ENCODE results near the gene SLC7A6.

Gene SLC7A6

GRCh38 chr16:68306633-68307032, 42.3 kb downstream of the SLC7A6 start:
- DNase-seq (ENCODE audit: low read depth in 2 of 2), result no peak

DNA sequence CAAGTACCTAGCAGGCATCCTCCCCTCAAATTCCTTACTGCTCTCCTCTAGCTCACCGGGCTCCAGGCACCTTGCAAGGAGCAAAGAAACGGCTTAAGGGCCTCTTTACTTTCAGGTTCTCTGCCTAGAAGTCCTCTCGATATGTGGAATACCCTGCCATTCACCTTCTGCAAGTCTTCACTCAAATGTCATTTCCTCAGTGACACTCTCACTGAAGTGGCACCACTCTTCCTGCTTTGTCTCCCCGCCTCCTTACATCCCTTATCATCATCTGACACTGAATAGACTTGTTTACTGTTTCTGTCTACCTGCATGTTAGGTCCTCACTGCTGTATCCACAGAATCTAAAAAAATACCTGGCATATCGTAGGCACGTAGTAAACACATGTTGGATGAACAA, 45.5 kb downstream of the SLC7A6 start:
- DNase-seq (ENCODE audit: low read depth in 2 of 2), result no peak

DNA sequence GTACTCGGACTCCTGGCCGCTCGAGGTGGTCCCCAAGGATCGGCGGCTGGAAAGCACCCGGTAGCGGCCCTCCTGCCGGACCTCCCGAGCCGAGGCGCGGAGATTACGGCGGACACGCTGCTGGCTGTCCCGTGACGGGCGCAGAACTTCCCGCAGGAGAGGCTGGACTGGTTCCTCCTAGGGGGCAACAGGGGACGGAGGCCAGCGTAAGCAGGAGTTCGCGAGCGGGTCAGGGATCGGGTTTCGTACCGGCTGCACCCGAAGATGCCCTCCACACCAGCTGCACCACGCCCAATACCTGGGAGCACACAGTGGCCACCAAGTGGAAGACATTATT, 46.1 kb downstream of the SLC7A6 start:
- no peak for DNase-seq (ENCODE audit: low read depth in 2 of 2)

GRCh38 chr16:68310774-68311511, 46.6 kb downstream of the SLC7A6 start, which contains the start of the genes PRMT7 and SLC7A6OS:
Gene PRMT7 (plus strand): TSS chr16:68311019. CDS start chr16:68315980, 4,961 bp downstream.
Gene SLC7A6OS (minus strand): TSS chr16:68310946. CDS start chr16:68310926, 20 bp downstream.
- DNase-seq (ENCODE audit: low read depth in 2 of 2), result peak; percentile 88 to 92

DNA sequence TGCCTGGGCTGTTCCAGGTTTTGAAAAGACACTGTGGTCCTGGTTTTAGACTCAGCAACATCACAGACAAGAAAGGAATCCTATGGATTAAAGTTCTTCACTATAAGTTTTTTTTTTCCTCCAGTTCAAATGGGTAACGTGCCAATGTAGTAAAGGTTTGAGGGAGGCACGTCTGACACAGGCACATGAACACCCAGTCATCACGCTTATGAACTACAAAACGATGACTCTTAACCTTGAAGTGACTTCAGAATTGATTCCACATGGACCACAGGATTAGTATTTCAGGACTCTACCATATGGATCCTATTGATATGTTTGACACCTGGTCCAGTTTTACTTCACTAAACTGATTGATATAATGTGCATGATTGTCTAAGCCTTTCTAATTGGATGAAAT, 48.8 kb downstream of the SLC7A6 start:
- no peak for DNase-seq (ENCODE audit: low read depth in 2 of 2)

GRCh38 chr16:68319185-68319908, 55.0 kb downstream of the SLC7A6 start:
- DNase-seq (ENCODE audit: low read depth in 2 of 2), result peak; percentile 30 to 59

DNA sequence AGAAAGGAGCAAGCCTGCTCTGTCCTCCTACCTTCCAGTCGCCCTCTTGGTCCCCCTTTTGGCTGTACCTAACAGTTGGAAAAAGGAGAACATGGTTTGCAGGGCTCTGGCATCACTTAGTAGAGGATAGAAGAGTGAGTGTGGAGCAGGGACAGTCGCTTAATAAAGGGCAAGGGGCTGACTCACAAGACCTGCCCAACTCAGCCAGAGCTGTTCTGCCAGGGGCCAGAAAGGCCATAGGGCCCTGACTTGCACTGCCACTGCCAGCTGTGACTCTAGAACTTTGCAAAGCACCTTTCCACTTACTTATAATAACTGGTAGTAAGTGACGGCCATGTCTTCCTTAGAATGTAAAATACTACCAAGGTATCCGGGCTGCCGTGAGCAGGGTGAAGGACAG, 60.0 kb downstream of the SLC7A6 start:
- DNase-seq (ENCODE audit: low read depth in 2 of 2), result no peak

GRCh38 chr16:68324780-68325357, 60.5 kb downstream of the SLC7A6 start:
- DNase-seq (ENCODE audit: low read depth in 2 of 2), result no peak

- DNase-seq (ENCODE audit: low read depth in 2 of 2), result peak; percentile 64 to 74
Observed at GRCh38 chr16:68328151-68328859, 64.0 kb downstream of the SLC7A6 start.

- no peak for DNase-seq (ENCODE audit: low read depth in 2 of 2)
Observed at GRCh38 chr16:68328860-68329390, 64.6 kb downstream of the SLC7A6 start.

DNA sequence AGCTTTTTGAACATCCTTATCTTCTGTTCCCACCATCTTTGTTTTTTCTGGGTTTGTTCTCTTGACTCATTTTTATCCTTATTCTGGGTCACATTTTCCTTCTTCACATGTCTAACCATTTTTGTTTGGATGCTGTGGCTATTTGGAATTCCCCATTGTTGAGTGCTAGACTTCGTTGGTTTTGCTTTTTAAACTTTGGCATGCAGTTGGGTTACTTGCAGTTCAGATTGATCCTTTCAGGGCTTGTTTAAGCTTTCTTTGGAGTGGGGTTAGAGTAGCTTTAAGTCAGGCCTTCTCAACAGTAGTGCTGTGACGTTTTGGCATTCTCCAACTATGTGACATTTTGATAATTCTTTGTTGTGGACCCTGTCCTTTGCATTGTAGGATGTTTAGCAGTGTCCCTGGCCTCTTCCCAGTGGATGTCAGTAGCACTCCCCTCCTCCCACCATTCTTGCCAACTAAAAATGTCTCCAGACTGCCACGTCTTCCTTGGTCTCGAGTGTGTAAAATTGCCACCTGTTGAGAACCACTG, 67.6 kb downstream of the SLC7A6 start:
- DNase-seq (ENCODE audit: low read depth in 2 of 2), result no peak

DNA sequence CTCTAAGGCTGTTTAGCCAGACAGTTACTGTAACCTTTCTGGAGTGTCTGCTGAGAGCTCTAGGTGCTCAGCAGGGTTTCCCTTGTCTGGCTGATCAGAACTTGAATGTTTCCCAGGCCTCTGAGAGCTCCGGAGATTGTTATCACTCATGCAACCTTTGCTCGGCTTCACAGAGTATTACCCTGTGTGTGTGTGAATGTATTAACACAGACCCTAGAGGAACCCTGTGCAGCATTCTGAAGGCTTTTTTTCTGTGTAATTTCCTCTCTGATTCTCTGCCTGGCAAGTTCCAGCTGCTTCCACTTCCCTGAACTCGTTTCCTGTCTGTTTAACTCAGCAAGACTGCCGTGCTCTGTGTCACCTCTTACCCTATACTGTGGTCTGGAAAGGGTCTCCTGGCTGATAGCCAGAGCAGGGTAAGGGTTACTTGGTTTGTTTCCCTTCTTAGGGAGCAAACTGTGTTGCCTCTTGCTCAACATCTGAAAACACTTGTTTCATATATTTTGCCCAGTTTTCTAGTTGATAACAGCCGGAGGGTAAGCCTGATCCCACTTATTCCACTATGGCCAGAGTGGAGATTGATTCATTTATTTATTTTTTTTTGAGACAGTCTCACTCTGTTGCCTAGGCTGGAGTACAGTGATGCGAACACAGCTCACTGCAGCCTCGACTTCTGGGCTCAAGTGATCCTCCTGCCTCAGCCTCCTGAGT, 68.2 kb downstream of the SLC7A6 start:
- no peak for DNase-seq (ENCODE audit: low read depth in 2 of 2)

- no peak for DNase-seq (ENCODE audit: low read depth in 2 of 2)
Observed at GRCh38 chr16:68335175-68335574, 70.8 kb downstream of the SLC7A6 start.

DNA sequence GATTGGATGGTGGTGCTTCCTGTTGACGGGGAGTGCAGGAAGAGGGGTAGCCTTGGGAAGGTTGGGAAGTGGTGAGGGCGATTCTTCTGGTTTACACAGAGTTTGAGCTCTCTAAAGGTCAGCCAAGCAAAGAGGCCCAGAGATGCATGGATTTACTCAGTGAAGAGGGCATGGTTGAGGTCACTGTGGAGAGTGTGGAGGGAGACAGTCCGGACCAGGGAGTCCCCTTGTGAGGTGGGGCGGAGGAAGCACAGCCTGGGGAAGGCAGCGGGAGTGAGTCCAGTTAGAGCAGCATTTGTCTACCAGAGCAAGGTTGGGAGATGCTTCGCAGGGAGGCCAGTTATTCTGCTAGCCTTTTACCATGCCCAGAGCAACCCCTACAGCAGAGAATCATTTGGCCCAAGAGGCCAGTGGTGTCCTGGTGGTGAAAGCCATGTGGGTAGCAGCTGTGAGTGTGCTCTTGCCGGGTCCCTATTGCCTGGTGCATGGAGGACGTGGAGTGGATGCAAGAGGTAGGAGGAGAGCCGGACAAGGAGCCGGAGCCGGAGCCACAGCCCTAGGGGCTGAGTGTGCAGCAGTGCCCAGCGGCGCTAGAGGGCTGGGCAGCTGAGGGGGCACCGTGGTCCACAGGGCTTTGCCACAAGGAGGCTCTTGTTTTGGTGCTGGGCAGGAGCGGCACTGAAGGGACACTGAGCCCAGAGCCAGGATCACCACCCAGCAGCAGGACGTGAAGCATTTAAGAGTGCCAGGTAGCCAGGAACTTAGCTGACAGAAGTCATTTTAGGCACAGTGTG, 74.2 kb downstream of the SLC7A6 start:
- DNase-seq (ENCODE audit: low read depth in 2 of 2), result no peak

DNA sequence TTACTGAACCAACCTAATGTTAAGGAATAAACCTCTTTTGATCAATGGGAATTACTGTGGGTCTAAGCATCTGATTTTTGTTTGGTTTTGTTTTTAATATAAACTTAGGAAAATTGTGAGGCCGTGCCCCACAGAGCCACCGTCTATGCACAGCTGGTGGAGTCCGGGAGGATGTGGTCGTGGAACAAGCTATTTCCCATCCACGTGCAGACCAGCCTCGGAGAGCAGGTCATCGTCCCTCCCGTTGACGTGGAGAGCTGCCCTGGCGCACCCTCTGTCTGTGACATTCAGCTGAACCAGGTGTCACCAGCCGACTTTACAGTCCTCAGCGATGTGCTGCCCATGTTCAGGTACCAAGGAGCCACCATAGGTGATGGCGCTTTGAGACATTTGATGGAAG, 74.9 kb downstream of the SLC7A6 start:
- no peak for DNase-seq (ENCODE audit: low read depth in 2 of 2)

DNA sequence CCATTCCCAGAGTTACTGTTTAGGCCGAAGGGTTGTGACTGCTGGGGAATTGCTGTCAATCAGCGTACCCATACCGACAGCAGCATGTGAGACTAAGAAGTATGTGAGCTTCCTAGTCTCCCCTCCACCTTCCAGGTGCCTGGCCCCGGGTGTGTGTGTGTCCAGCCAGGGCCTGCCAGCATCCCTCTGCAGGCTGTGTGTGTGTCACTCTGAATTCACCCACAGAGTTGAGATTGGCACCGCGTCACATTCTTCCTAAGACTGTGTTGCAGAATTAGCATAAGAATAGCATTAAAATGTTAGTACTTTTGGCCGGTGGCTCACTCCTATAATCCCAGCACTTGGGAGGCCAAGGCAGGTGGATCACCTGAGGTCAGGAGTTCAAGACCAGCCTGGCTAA, 78.3 kb downstream of the SLC7A6 start:
- DNase-seq (ENCODE audit: low read depth in 2 of 2), result no peak

DNA sequence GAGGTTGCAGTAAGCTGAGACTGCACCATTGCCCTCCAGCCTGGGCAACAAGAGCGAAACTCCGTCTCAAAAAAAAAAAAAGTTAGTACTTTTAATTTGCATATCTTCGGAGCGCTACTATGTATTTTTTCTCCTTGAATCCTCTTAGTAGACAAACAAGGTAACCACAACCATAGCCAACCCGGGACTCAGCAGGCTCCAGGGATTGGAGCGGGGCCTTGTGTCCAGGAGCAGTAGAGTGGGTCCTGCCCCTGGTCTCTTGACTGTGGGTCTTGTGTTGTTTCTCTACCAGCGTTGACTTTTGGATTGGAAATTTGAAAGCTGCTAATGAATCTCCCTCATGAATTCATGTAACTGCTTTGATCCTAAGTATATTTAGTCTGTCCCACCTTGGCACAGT, 78.8 kb downstream of the SLC7A6 start:
- DNase-seq (ENCODE audit: low read depth in 2 of 2), result no peak

DNA sequence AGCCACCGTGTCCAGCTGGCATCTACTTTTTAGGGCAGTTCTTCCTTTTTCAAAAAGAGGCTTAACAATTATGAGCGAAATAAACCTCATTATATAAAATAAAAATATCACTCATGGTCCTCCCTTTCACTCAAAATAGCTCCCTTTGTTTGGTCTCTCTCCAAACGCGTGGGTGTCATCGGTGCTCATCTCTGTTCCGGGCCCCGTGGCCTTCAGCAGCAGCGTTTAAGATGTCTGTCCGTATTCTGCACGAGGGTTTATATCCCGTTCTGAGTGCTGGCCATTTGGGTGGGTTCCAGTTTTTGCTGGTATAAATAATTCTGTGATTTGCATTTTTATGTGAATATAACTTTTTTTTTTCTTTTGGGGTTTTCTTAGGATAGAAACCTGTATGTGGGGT, 79.9 kb downstream of the SLC7A6 start:
- no peak for DNase-seq (ENCODE audit: low read depth in 2 of 2)

GRCh38 chr16:68345351-68345810, 81.1 kb downstream of the SLC7A6 start:
- no peak for DNase-seq (ENCODE audit: low read depth in 2 of 2)

GRCh38 chr16:68345958-68346635, 81.8 kb downstream of the SLC7A6 start:
- no peak for DNase-seq (ENCODE audit: low read depth in 2 of 2)

Measured in stimulated activated CD4-positive, alpha-beta T cell treated with anti-CD3 and anti-CD28 coated beads, Interleukin-15, amount 100 ng/mL, for 48 hours (primary cell).